Heart right ventricle (tissue), 16 donors: Measurements from ENCODE around the gene GOLGA6L2. TPM values are rescaled to one million over a fixed set of nuclear protein-coding genes. Genes with fewer than 3 reads are reported as not detected.
"Not testable (repeated sequence)": the region's sequence is repeated elsewhere in the genome, so short reads cannot be mapped to it uniquely, and the experiment has no call there.

Experiments used
- ATAC-seq, 8 donors: fragments of 200-7000 bp; cut with Tn5 transposase; one replicate each; pipeline ENCODE4 v1.9.1; 2020; ENCODE audit warnings: mild to moderate bottlenecking in 8 of 8, moderate library complexity in 8 of 8, moderate number of reproducible peaks in 1 of 8
- DNase-seq, 2 donors: peaks; one replicate each; pipeline ENCODE4 v3.0.0-alpha.2; 2020
- H3K27ac ChIP-seq, 10 donors: fragments of 200-600 bp; sonication (generic) in 2 of 10; one replicate each; pipeline versions ENCODE4 v1.5.0 to v1.8.0; 2020 to 2022; ENCODE audit warnings: mild to moderate bottlenecking in 3 of 10
- H3K27me3 ChIP-seq, 7 donors: fragments of 200-600 bp; one replicate each; pipeline ENCODE4 v1.8.0; 2021 to 2022; ENCODE audit warnings: mild to moderate bottlenecking in 2 of 7
- H3K36me3 ChIP-seq, 9 donors: fragments of 200-600 bp; sonication (generic) in 1 of 9; one replicate each; pipeline versions ENCODE4 v1.5.0 to v1.8.0; 2020 to 2022; ENCODE audit warnings: mild to moderate bottlenecking in 2 of 9
- H3K4me1 ChIP-seq, 9 donors: fragments of 200-600 bp; sonication (generic) in 1 of 9; one replicate each; pipeline versions ENCODE4 v1.5.0 to v1.8.0; 2020 to 2022; ENCODE audit warnings: mild to moderate bottlenecking in 4 of 9
- H3K4me3 ChIP-seq, 10 donors: fragments of 200-600 bp; sonication (generic) in 2 of 10; one replicate each; pipeline versions ENCODE4 v1.5.0 to v1.8.0; 2020 to 2022; ENCODE audit warnings: mild to moderate bottlenecking in 7 of 10, moderate library complexity in 2 of 10
- H3K9me3 ChIP-seq, 11 donors: fragments of 200-600 bp in 10 of 11; sonication (generic) in 2 of 11; one replicate each; pipeline versions ENCODE4 v1.5.0 to v1.8.0; 2013 to 2022; ENCODE audit warnings: mild to moderate bottlenecking in 2 of 11, control low read depth in 1 of 11, moderate library complexity in 1 of 11
- WGBS, 2 donors: extraction: QIAGEN DNeasy Blood & Tissue Kit; methylation state at CpG; one replicate each; pipeline ENCODE4 v1.1.7; 2013; ENCODE audit warnings: inconsistent platforms in 1 of 2; 5-methylcytosine and 5-hydroxymethylcytosine counted together
- intact Hi-C, 10 donors: fragments of 100-400 bp; cut with DNase I; formaldehyde crosslinking; loops; one replicate each; pipeline versions ENCODE4 v1.11.1 to v1.14.2; 2022
- polyA plus RNA-seq, 2 donors: library from polyadenylated mRNA; stranded (reverse); fragments of 200-250 nt; gene quantifications; one replicate each; pipeline ENCODE4 v1.2.3, GENCODE V29; 2013
- total RNA-seq, 10 donors: library from RNA; stranded (reverse); fragmentation: NEBNext Ultra II Directional in 3 of 10; extraction: Animal tissue kit (Norgen Biotek cat#: 25700) in 3 of 10; gene quantifications; one replicate each; pipeline versions ENCODE4 v1.2.1 to v1.2.4, GENCODE V29; 2021 to 2023
- TF ChIP-seq, protein P1 (sequence below), 9 donors: fragments of 200-600 bp; sonication (generic) in 2 of 9; IDR thresholded peaks; one replicate each; pipeline versions ENCODE4 v1.5.0 to v1.8.0; 2021 to 2022; ENCODE audit warnings: antibody characterized with exemption in 9 of 9, mild to moderate bottlenecking in 5 of 9, moderate library complexity in 1 of 9
- donor health status: Arrhythmogenic right ventricular cardiomyopathy.
- donor health status: ischemic (EF 13 %, LVEDD 7.1; RV severe dilation, severe dysfunction).
- donor health status: healthy with polysubstance abuse.
- donor health status: DM: no; HTN: yes; CAD: no.
- donor health status: DM: no; HTN: no; CAD: no.
- donor health status: ischemic (EF 25% LVEDD 6.9; RV normal size, moderate dysfunction).
- donor health status: ischemic (EF 25% LVEDD 5.7; RV mildly dilated, moderate dysfunction).
- donor health status: healthy.
- donor health status: DM: yes; HTN: yes; CAD: no.
- donor health status: Ischemic cardiomyopathy.
- donor health status: ischemic (EF 35%, LVEDD 5.7; RV mildly dilated, moderate dysfunction).
- donor health status: nonischemic (EF 11% LVEDD 7.7; RV severe dilation, severe dysfunction).
- donor health status: DM: yes; HTN: yes; CAD: no.
- donor health status: PGD.
- donor health status: ischemic (EF 29% LVEDD 5.4; RV normal size, mild dysfunction).
- donor health status: nonischemic (EF 23%, LVEDD 6.1; RV moderate dilation, normal function).

Gene GOLGA6L2
- total and polyA plus RNA-seq, 12 donors, result 0.09 TPM; not detected in 11

GRCh38 chr15:23420806-23421575 is 26.1 kb downstream of the GOLGA6L2 start:
- H3K4me3 ChIP-seq, result no peak overlapping the region
- TF ChIP-seq, protein P1, sequence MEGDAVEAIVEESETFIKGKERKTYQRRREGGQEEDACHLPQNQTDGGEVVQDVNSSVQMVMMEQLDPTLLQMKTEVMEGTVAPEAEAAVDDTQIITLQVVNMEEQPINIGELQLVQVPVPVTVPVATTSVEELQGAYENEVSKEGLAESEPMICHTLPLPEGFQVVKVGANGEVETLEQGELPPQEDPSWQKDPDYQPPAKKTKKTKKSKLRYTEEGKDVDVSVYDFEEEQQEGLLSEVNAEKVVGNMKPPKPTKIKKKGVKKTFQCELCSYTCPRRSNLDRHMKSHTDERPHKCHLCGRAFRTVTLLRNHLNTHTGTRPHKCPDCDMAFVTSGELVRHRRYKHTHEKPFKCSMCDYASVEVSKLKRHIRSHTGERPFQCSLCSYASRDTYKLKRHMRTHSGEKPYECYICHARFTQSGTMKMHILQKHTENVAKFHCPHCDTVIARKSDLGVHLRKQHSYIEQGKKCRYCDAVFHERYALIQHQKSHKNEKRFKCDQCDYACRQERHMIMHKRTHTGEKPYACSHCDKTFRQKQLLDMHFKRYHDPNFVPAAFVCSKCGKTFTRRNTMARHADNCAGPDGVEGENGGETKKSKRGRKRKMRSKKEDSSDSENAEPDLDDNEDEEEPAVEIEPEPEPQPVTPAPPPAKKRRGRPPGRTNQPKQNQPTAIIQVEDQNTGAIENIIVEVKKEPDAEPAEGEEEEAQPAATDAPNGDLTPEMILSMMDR (IDR thresholded peaks at IDR 0.05), result no peak
- peaks cover 0 to 16% (median 7%) of the 10 kb centered on the region in 9 donors for H3K4me1 ChIP-seq
- H3K27ac ChIP-seq, result peak overlapping the region in 1 of 10 donors; percentile 35
- H3K9me3 ChIP-seq, result no peaks in the 10 kb centered on the region
- intact Hi-C loops, result no loop called here
- no peaks in the 10 kb centered on the region for H3K36me3 ChIP-seq
- ATAC-seq, result peak in 1 of 8 donors; percentile 11
- H3K27me3 ChIP-seq, result no peaks in the 10 kb centered on the region
- no peak for DNase-seq
- WGBS, 2 donors, result 62 to 65% methylated on average over 16 of the region's 16 CpGs

DNA sequence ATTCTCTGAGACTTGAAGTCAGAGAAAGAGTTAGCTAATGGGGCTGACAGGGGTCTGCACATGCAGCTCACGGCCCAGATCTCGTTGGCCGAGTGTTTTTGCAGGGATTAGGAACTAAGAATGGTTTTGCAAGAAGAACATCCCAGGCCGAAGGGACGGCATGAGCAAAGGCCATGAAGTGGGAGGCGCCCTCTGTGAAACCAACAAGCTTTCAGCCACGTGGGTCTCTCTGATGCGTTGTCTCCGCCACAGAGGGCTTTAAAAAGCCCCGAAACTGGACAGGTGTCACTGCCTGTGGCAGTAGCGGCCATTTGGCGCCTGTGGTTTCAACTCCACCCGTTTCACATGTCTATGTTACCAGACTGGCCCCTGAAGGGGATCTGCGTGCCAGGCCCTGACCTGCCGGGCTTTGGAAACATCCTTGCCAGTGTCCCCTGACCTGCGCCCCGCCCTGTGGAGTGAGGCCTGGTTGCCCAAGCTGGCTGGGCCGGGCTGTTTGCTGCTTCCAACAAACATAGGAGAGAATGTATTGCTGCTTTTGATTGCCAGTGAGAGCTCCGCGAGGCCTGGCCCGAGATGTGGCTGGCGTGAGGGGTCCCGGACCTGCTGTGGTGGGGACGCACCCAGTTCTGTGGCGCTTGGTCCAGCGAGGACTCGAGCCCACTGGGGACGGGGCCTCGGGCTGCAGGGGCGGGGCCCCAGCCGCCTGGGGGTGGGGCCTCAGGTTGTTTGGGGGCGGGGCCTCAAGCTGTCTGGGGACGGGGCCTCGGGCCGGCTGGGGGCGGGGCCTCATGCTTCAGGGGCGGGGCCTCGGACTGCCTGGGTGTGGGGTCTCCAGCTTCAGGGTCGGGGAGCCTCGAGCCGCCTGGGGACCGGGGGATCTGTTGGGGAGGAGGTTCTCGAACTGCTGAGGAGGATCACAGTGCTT is 30.4 kb downstream of the GOLGA6L2 start:
- TF ChIP-seq, protein P1 (IDR thresholded peaks at IDR 0.05), result no peak
- no peak for DNase-seq
- no peaks in the 10 kb centered on the region for H3K36me3 ChIP-seq
- peak in 1 of 8 donors; percentile 24 for ATAC-seq
- peaks cover 0 to 3% (median 0%) of the 10 kb centered on the region in 9 donors for H3K4me1 ChIP-seq
- intact Hi-C loops, result no loop called here
- no peak overlapping the region for H3K27ac ChIP-seq
- no peaks in the 10 kb centered on the region for H3K9me3 ChIP-seq
- no peaks in the 10 kb centered on the region for H3K27me3 ChIP-seq
- 84 to 86% methylated on average over 35 to 43 of the region's 43 CpGs for WGBS, 2 donors
- no peak overlapping the region for H3K4me3 ChIP-seq

DNA sequence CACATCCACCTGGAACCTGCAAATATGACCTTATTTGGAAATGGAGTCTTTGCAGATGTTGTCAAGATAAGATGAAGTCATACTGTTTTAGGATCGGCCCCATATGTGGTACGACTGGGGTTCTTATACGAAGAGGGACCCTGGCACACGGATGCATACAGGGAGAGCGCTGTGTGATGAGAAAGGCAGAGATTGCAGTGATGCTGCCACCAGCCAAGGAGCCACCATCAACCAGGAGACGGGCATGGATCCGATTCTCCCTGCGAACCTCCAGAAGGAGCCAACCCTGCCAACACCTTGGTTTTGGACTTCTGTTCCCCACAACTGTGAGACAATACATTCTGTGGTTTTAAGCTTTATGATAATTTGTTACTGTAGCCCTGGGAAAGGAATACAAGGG is 31.2 kb downstream of the GOLGA6L2 start:
- ATAC-seq, H3K27ac ChIP-seq, H3K27me3 ChIP-seq, H3K4me3 ChIP-seq, DNase-seq, H3K4me1 ChIP-seq, H3K36me3 ChIP-seq, H3K9me3 ChIP-seq, intact Hi-C loops: not testable (repeated sequence)
- WGBS, 2 donors, result 91 to 94% methylated on average over 8 of the region's 8 CpGs

DNA sequence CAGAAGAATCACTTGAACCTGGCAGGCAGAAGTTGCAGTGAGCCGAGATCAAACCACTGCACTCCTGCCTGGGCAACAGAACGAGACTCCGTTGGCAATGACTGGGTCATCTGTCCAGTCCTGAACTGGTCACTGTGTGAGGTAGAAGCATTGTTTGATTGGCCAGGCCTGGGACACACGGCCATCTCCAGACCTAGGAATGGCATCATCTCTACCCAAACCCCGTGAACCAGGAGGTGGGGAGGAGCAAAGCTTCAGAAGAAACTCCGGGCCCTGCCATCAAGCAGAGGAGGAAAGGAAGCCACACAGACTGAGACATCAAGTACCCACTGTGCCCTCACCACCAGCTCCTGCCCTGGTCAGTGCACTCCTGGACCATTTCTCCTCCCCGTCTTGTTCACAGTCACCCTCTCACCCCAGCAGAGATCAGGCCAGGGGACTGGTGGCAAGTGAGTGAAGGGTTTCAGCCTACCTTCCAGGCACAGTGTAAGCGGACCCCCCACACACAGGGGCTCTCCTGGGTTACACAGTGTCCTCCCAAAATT is 31.6 kb downstream of the GOLGA6L2 start:
- H3K4me3 ChIP-seq, result no peak overlapping the region
- no peaks in the 10 kb centered on the region for H3K9me3 ChIP-seq
- DNase-seq (no peak), ATAC-seq (no peak)
- no peaks in the 10 kb centered on the region for H3K4me1 ChIP-seq
- H3K27me3 ChIP-seq, result no peaks in the 10 kb centered on the region
- TF ChIP-seq, protein P1 (IDR thresholded peaks at IDR 0.05), result no peak
- intact Hi-C loops, result no loop called here
- 81 to 84% methylated on average over 8 of the region's 8 CpGs for WGBS, 2 donors
- no peak overlapping the region for H3K27ac ChIP-seq
- H3K36me3 ChIP-seq, result no peaks in the 10 kb centered on the region

DNA sequence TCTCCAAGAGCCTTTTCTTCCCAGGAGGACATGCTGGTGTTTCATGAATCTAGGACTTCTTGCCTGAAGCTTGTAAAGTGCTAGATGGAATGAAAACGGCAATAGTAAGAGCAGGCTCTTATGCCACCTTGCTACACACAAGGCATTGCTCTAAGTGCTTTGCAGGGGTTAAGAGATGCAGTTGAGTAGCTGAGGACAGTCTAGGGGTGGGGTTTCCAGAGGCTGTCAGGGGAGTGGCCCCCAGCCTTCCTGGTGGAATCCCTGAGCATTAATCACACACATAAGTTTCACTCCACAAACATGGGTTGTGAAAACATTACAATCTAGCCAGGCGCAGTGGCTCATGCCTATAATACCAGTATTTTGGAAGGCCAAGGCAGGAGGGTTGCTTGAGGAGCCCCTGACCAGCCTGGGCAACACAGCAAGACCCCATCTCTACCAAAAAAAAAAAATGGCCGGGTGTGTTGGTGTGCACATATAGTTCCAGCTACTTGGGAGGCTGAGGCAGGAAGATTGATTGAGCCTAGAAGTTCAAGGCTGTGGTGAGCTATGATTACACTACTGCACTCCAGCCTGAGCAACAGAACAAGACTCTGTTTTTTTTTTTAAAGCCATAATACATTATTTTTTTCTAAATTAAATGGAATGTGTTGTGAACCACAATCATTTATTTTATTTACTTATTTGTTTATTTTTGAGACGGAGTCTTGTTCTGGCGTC is 34.0 kb downstream of the GOLGA6L2 start:
- intact Hi-C loops, H3K36me3 ChIP-seq, H3K27ac ChIP-seq, DNase-seq, ATAC-seq, H3K9me3 ChIP-seq, H3K27me3 ChIP-seq, H3K4me3 ChIP-seq, H3K4me1 ChIP-seq: not testable (repeated sequence)
- 79 to 82% methylated on average over 5 of the region's 5 CpGs for WGBS, 2 donors
